Activated CD4-positive, alpha-beta memory T cell treated with anti-CD3 and anti-CD28 coated beads, Interleukin-2, amount 10 ng/mL, durations not matched to agents 7 days and 5 days (primary cell): ENCODE data around the gene SLC25A36. TPM values are rescaled to one million over a fixed set of nuclear protein-coding genes. Genes with fewer than 3 reads are reported as not detected.
A peak's percentile ranks its signal among the peaks of the same experiment; 100 is the strongest.
"Not testable (repeated sequence)": the region's sequence is repeated elsewhere in the genome, so short reads cannot be mapped to it uniquely, and the experiment has no call there.

Experiments used
- CTCF ChIA-PET: fragments of 350-600 bp; sonication (Branson Sonifier 250); formaldehyde crosslinking; loops from one replicate; lab custom pipeline; 2021; ENCODE audit warnings: antibody characterized with exemption, inconsistent platforms; lab: Charles Lee
- POLR2A ChIA-PET: fragments of 350-600 bp; sonication (Branson Sonifier 250); formaldehyde crosslinking; loops from one replicate; lab custom pipeline; 2021; ENCODE audit warnings: antibody characterized with exemption; lab: Charles Lee
- DNase-seq: peaks from one replicate; pipeline ENCODE4 v3.0.0-alpha.2; 2020
- H3K27ac Mint-ChIP-seq: one replicate; pipeline ENCODE4 v1.8.0; 2021; ENCODE audit warnings: mild to moderate bottlenecking, mixed read lengths
- H3K27me3 Mint-ChIP-seq: one replicate; pipeline ENCODE4 v1.8.0; 2021; ENCODE audit warnings: mixed read lengths
- H3K36me3 Mint-ChIP-seq: one replicate; pipeline ENCODE4 v1.8.0; 2021; ENCODE audit warnings: low read depth, mixed read lengths
- H3K4me1 Mint-ChIP-seq: one replicate; pipeline ENCODE4 v1.8.0; 2021; ENCODE audit warnings: mixed read lengths
- H3K4me3 Mint-ChIP-seq: one replicate; pipeline ENCODE4 v1.8.0; 2021; ENCODE audit warnings: mild to moderate bottlenecking, mixed read lengths
- H3K9me3 Mint-ChIP-seq: one replicate; pipeline ENCODE4 v1.8.0; 2021; ENCODE audit warnings: mixed read lengths
- total RNA-seq, 2 experiments: library from RNA; stranded (reverse); gene quantifications; one replicate each; pipeline ENCODE4 v1.2.3, GENCODE V29; 2021

Gene SLC25A36
- total RNA-seq, 2 experiments from 2014 or later: 44.8 to 51.8 TPM

DNA sequence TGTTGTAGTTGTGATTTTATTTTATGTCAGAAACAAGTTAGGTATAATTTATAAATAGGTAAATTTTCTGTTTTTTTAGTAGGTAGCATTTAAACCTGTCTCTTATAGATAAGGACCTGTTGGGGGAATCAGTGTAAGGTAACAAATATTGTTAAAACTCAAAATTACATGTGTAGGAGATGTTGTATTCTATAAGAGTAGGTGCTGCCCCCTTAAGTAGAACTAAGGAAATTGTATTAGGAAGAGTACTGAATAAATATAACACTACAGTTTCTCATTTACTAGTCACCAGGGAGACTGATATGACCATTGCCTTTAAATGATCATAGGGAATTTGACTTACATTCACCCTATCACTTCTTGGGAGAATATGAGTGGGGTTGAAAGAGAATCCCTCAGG is 31.2 kb downstream of the SLC25A36 start:
- POLR2A ChIA-PET: no interaction called here
- Mint-ChIP-seq H3K36me3 (peaks cover 11% of the 10 kb centered on the region), H3K4me3 (no peak overlapping the region), H3K27me3 (no peaks in the 10 kb centered on the region), H3K9me3 (no peaks in the 10 kb centered on the region), H3K27ac (no peak overlapping the region), H3K4me1 (peaks cover 14% of the 10 kb centered on the region)
- no peak for DNase-seq
- CTCF ChIA-PET: no interaction called here

DNA sequence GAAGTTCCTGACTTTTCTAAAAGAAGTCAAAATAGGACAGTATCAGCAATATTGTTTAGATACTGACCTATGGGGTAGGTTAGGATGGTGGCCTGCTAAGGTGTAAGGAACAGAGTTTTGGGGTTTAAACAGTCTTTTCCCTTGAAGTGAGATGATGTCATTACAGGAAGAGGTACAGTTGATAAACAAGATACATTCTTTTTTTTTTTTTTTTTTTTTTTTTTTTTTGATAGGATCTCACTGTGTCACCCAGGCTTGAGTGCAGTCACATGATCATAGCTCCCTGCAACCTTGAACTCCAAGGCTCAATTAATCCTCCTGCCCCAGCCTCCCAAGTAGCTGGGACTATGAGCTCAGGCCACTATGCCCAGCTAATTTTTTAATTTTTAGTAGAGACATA is 33.3 kb downstream of the SLC25A36 start:
- Mint-ChIP-seq H3K9me3 (no peaks in the 10 kb centered on the region), H3K27ac (peak overlapping the region; percentile 24), H3K4me1 (peaks cover 14% of the 10 kb centered on the region), H3K27me3 (no peaks in the 10 kb centered on the region), H3K4me3 (no peak overlapping the region), H3K36me3 (peaks cover 14% of the 10 kb centered on the region)
- CTCF ChIA-PET: interaction anchor here (1.0 to 1.4 kb wide), 2 partner anchors 77 to 218 kb away, joined by 3 read pairs; no protein-coding TSS in a partner anchor
- DNase-seq: no peak
- POLR2A ChIA-PET: interaction anchor here (1.0 to 1.3 kb wide), 2 partner anchors 32 to 43 kb away, joined by 3 to 5 read pairs; no protein-coding TSS in a partner anchor

GRCh38 chr3:140980663-140981062 is 39.0 kb downstream of the SLC25A36 start:
- H3K4me3 Mint-ChIP-seq: no peak overlapping the region
- ChIA-PET POLR2A (no interaction called here), CTCF (no interaction called here)
- H3K27ac Mint-ChIP-seq: no peak overlapping the region
- H3K27me3 Mint-ChIP-seq: peaks cover 1% of the 10 kb centered on the region
- DNase-seq: no peak
- H3K36me3 Mint-ChIP-seq: peaks cover 12% of the 10 kb centered on the region
- no peaks in the 10 kb centered on the region for H3K9me3 Mint-ChIP-seq
- H3K4me1 Mint-ChIP-seq: peaks cover 3% of the 10 kb centered on the region

DNA sequence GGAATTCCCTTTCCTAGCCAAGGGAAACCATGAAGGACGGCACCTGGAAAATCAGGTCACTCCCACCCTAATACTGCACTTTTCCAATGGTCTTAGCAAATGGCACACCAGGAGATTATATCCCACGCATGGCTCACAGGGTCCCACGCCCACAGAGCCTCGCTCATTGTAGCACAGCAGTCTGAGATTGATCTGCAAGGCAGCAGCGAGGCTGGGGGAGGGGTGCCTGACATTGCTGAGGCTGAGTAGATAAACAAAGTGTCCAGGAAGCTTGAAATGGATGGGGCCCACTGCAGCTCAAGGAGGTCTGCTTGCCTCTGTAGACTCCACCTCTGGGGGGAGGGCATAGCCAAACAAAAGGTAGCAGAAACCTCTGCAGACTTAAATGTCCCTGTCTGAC is 46.2 kb downstream of the SLC25A36 start:
- H3K4me1 Mint-ChIP-seq, H3K27ac Mint-ChIP-seq, H3K36me3 Mint-ChIP-seq, DNase-seq, H3K9me3 Mint-ChIP-seq, POLR2A ChIA-PET, H3K4me3 Mint-ChIP-seq: not testable (repeated sequence)
- peaks cover 26% of the 10 kb centered on the region for H3K27me3 Mint-ChIP-seq
- CTCF ChIA-PET: interaction anchor here (1.8 kb wide), 1 partner anchor 13 kb away, joined by 4 read pairs; no protein-coding TSS in a partner anchor

- no peaks in the 10 kb centered on the region for H3K9me3 Mint-ChIP-seq
- ChIA-PET POLR2A (interaction anchor here (1.0 kb wide), 1 partner anchor 9 kb away, joined by 4 read pairs; no protein-coding TSS in a partner anchor), CTCF (no interaction called here)
- H3K27ac Mint-ChIP-seq: no peak overlapping the region
- no peak overlapping the region for H3K4me3 Mint-ChIP-seq
- no peak for DNase-seq
- no peaks in the 10 kb centered on the region for H3K4me1 Mint-ChIP-seq
- H3K27me3 Mint-ChIP-seq: peaks cover 26% of the 10 kb centered on the region
- no peaks in the 10 kb centered on the region for H3K36me3 Mint-ChIP-seq
These were observed 52.7 kb downstream of the SLC25A36 start for GRCh38 chr3:140994316-140994715.

DNA sequence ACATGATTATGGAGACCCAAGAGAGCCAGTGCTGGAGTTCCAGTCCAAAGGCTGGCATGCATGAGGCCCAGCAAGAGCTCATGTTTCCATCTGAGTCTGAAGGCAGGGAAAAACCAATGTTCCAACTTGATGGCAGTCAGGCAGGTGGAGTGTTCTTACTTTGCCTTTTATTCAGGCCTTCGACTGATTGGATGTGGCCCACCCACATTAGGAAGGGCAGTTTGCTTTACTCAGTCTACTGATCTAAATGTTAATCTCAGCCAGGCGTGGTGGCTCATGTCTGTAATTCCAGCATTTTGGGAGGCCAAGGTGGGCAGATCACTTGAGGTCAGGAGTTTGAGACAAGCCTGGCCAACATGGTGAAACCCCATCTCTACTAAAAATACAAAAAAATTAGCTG is 53.2 kb downstream of the SLC25A36 start:
- CTCF ChIA-PET, H3K27ac Mint-ChIP-seq, DNase-seq, H3K9me3 Mint-ChIP-seq, H3K4me1 Mint-ChIP-seq, H3K36me3 Mint-ChIP-seq, H3K4me3 Mint-ChIP-seq: not testable (repeated sequence)
- POLR2A ChIA-PET: interaction anchor here (1.0 kb wide), 1 partner anchor 9 kb away, joined by 4 read pairs; no protein-coding TSS in a partner anchor
- H3K27me3 Mint-ChIP-seq: peaks cover 21% of the 10 kb centered on the region

DNA sequence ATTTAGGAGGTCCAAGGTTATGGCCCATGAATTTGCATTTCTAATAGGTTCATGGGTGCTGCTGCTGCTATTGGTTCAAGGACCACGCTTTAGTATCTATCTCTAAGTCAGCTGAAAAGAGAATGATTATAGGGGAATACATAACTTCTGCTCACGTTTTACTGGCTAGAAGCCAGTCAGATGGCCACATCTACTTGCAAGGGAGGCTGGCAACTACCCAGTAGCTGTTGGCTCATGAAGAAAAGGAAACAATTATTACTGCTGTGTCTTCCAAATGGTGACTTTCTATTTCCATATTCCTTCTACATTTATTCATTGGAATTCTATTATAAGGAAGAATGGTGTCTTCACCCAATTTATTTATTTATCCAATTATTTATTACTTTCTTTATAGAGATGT is 54.2 kb downstream of the SLC25A36 start:
- CTCF ChIA-PET: no interaction called here
- no peak overlapping the region for H3K27ac Mint-ChIP-seq
- DNase-seq: no peak
- H3K27me3 Mint-ChIP-seq: peaks cover 16% of the 10 kb centered on the region
- no peak overlapping the region for H3K4me3 Mint-ChIP-seq
- H3K9me3 Mint-ChIP-seq: no peaks in the 10 kb centered on the region
- POLR2A ChIA-PET: no interaction called here
- peaks cover 5% of the 10 kb centered on the region for H3K4me1 Mint-ChIP-seq
- H3K36me3 Mint-ChIP-seq: no peaks in the 10 kb centered on the region

- Mint-ChIP-seq H3K27me3 (peaks cover 8% of the 10 kb centered on the region), H3K9me3 (no peaks in the 10 kb centered on the region), H3K4me1 (peaks cover 5% of the 10 kb centered on the region), H3K27ac (no peak overlapping the region), H3K4me3 (no peak overlapping the region), H3K36me3 (no peaks in the 10 kb centered on the region)
- ChIA-PET CTCF (interaction anchor here (0.8 to 4.3 kb wide), 13 partner anchors 10 to 231 kb away, joined by 3 to 39 read pairs (median 4); no protein-coding TSS in a partner anchor), POLR2A (no interaction called here)
- peak; percentile 60 for DNase-seq
These were observed 58.5 kb downstream of the SLC25A36 start for GRCh38 chr3:141000027-141000663.

DNA sequence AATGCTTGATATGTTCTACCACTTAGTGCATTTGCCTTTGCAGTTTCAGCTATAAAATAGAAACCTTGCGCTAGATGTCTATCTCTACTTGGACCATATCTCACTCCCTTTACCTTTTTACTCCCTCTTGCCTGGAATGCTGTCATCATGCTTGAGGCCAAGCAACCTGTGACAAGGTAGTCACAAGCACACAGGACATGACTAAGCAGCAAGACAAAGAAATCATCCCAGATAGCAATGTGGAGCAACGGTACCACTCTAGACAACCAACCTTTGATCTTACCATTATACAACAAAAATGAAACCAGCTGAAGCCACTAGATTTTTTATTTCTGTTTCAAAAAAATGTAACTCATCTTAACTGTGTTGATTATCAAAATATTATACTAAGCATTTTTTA is 59.0 kb downstream of the SLC25A36 start:
- no peaks in the 10 kb centered on the region for H3K9me3 Mint-ChIP-seq
- POLR2A ChIA-PET: no interaction called here
- H3K27me3 Mint-ChIP-seq: peaks cover 11% of the 10 kb centered on the region
- no peak overlapping the region for H3K27ac Mint-ChIP-seq
- H3K4me3 Mint-ChIP-seq: no peak overlapping the region
- peaks cover 5% of the 10 kb centered on the region for H3K4me1 Mint-ChIP-seq
- DNase-seq: no peak
- no peaks in the 10 kb centered on the region for H3K36me3 Mint-ChIP-seq
- CTCF ChIA-PET: interaction anchor here (0.8 to 4.3 kb wide), 13 partner anchors 9 to 230 kb away, joined by 3 to 39 read pairs (median 4); no protein-coding TSS in a partner anchor

GRCh38 chr3:141006344-141006743 is 64.7 kb downstream of the SLC25A36 start:
- POLR2A ChIA-PET: no interaction called here
- no peak overlapping the region for H3K4me3 Mint-ChIP-seq
- CTCF ChIA-PET: interaction anchor here (0.7 to 1.1 kb wide), 2 partner anchors 10 to 34 kb away, joined by 3 read pairs; no protein-coding TSS in a partner anchor
- H3K36me3 Mint-ChIP-seq: no peaks in the 10 kb centered on the region
- H3K27me3 Mint-ChIP-seq: peaks cover 30% of the 10 kb centered on the region
- no peak overlapping the region for H3K27ac Mint-ChIP-seq
- no peak for DNase-seq
- H3K4me1 Mint-ChIP-seq: peaks cover under 1% of the 10 kb centered on the region
- H3K9me3 Mint-ChIP-seq: no peaks in the 10 kb centered on the region

DNA sequence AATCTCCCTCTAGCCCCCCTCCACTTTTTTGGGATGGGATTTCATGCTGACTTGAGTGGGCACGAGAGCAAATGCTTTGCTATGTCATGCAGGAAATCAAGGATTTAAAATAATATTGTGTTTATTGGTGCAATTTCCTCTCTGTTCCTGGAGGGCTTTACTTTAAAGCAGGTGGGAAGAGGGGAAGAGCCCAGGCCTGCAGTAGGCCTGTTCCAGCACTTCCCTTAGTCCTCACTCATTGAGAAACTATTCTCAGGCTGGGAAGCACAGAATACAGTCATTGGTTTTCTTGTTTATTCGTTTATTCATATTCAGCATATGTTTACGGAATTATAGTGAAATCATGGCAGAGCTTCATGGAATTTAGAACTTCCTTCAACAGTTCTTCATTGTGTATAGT is 67.9 kb downstream of the SLC25A36 start:
- POLR2A ChIA-PET: no interaction called here
- Mint-ChIP-seq H3K36me3 (no peaks in the 10 kb centered on the region), H3K9me3 (no peaks in the 10 kb centered on the region), H3K27me3 (peaks cover 35% of the 10 kb centered on the region), H3K4me1 (peaks cover 4% of the 10 kb centered on the region), H3K4me3 (no peak overlapping the region), H3K27ac (no peak overlapping the region)
- CTCF ChIA-PET: interaction anchor here (1.1 to 4.5 kb wide), 2 partner anchors 10 to 183 kb away, joined by 4 to 25 read pairs; no protein-coding TSS in a partner anchor
- DNase-seq: no peak

GRCh38 chr3:141011232-141011996 is 69.8 kb downstream of the SLC25A36 start:
- DNase-seq: peak; percentile 80
- ChIA-PET CTCF (interaction anchor here (0.8 to 4.5 kb wide), 7 partner anchors 12 to 294 kb away, joined by 3 to 25 read pairs (median 4); partner anchors contain the start of gene SPSB4), POLR2A (no interaction called here)
- peaks cover 4% of the 10 kb centered on the region for H3K4me1 Mint-ChIP-seq
- no peaks in the 10 kb centered on the region for H3K36me3 Mint-ChIP-seq
- peaks cover 41% of the 10 kb centered on the region for H3K27me3 Mint-ChIP-seq
- H3K4me3 Mint-ChIP-seq: no peak overlapping the region
- no peak overlapping the region for H3K27ac Mint-ChIP-seq
- no peaks in the 10 kb centered on the region for H3K9me3 Mint-ChIP-seq

- ChIA-PET CTCF (interaction anchor here (0.9 to 4.5 kb wide), 5 partner anchors 11 to 181 kb away, joined by 3 to 25 read pairs (median 9); partner anchors contain the start of gene SPSB4), POLR2A (no interaction called here)
- no peaks in the 10 kb centered on the region for H3K36me3 Mint-ChIP-seq
- peaks cover 2% of the 10 kb centered on the region for H3K9me3 Mint-ChIP-seq
- H3K4me3 Mint-ChIP-seq: no peak overlapping the region
- peaks cover 38% of the 10 kb centered on the region for H3K27me3 Mint-ChIP-seq
- H3K4me1 Mint-ChIP-seq: peaks cover 6% of the 10 kb centered on the region
- H3K27ac Mint-ChIP-seq: no peak overlapping the region
- no peak for DNase-seq
These were observed 70.3 kb downstream of the SLC25A36 start for GRCh38 chr3:141011997-141012262.
